HG02981 (cell line): ENCODE data around the gene ENTPD6.
"Not testable (repeated sequence)": the region's sequence is repeated elsewhere in the genome, so short reads cannot be mapped to it uniquely, and the experiment has no call there.

Experiments
- ATAC-seq: cut with Tn5 transposase; IDR thresholded peaks from one replicate; pipeline ENCODE4 v1.9.1; 2021; ENCODE audit warnings: mild to moderate bottlenecking, moderate library complexity; ENCODE audit not compliant: unreplicated experiment

Gene ENTPD6

GRCh38 chr20:25254986-25255680, 59.6 kb downstream of the ENTPD6 start:
- no peak for ATAC-seq

- no peak for ATAC-seq
Observed at GRCh38 chr20:25256226-25256859, 60.8 kb downstream of the ENTPD6 start.

- ATAC-seq: no peak
Observed at GRCh38 chr20:25257130-25257529, 61.6 kb downstream of the ENTPD6 start.

GRCh38 chr20:25257756-25258475, 62.4 kb downstream of the ENTPD6 start:
- ATAC-seq: no peak

GRCh38 chr20:25258476-25258805, 62.9 kb downstream of the ENTPD6 start:
- no peak for ATAC-seq

GRCh38 chr20:25258828-25259227, 63.3 kb downstream of the ENTPD6 start:
- no peak for ATAC-seq

GRCh38 chr20:25259358-25259757, 63.8 kb downstream of the ENTPD6 start:
- no peak for ATAC-seq

GRCh38 chr20:25259788-25260254, 64.3 kb downstream of the ENTPD6 start:
- ATAC-seq: no peak

GRCh38 chr20:25260770-25261437, 65.4 kb downstream of the ENTPD6 start:
- not testable (repeated sequence) for ATAC-seq

GRCh38 chr20:25269057-25269832, 73.7 kb downstream of the ENTPD6 start:
- no peak for ATAC-seq

GRCh38 chr20:25269833-25270170, 74.3 kb downstream of the ENTPD6 start:
- ATAC-seq: no peak

- no peak for ATAC-seq
Observed at GRCh38 chr20:25270829-25271251, 75.3 kb downstream of the ENTPD6 start.

- no peak for ATAC-seq
Observed at GRCh38 chr20:25271486-25272222, 76.1 kb downstream of the ENTPD6 start.

- ATAC-seq: no peak
Observed at GRCh38 chr20:25272223-25273000, 76.9 kb downstream of the ENTPD6 start.

- ATAC-seq: no peak
Observed at GRCh38 chr20:25273046-25273445, 77.5 kb downstream of the ENTPD6 start.

- ATAC-seq: no peak
Observed at GRCh38 chr20:25273541-25274358, 78.2 kb downstream of the ENTPD6 start.

GRCh38 chr20:25274481-25274880, 79.0 kb downstream of the ENTPD6 start:
- no peak for ATAC-seq
